ENCODE data around the gene FAM174B.

Gene FAM174B

GRCh38 chr15:92627014-92627413 is 28.6 kb downstream of the FAM174B start:
- H3K27ac ChIP-seq = peak overlapping the region; percentile 96
- TF ChIP-seq CTCF (conservative IDR thresholded peaks at IDR 0.05) = no peak

- peak overlapping the region; percentile 96 for H3K27ac ChIP-seq
- TF ChIP-seq CTCF (conservative IDR thresholded peaks at IDR 0.05) = no peak
Measured at GRCh38 chr15:92625251-92625980, 30.2 kb downstream of the FAM174B start.

GRCh38 chr15:92624401-92624991 is 31.1 kb downstream of the FAM174B start:
- peak overlapping the region; percentile 96 for H3K27ac ChIP-seq

GRCh38 chr15:92623435-92623834 is 32.1 kb downstream of the FAM174B start:
- peak overlapping the region; percentile 96 for H3K27ac ChIP-seq
- no peak for TF ChIP-seq CTCF (conservative IDR thresholded peaks at IDR 0.05)

More at GRCh38 chr15:92624401-92624991, 31.1 kb downstream of the FAM174B start:
- no peak for TF ChIP-seq CTCF (conservative IDR thresholded peaks at IDR 0.05)

GRCh38 chr15:92621972-92622533 is 33.5 kb downstream of the FAM174B start:
- peak overlapping the region; percentile 96 for H3K27ac ChIP-seq
- no peak for TF ChIP-seq CTCF (conservative IDR thresholded peaks at IDR 0.05)

- TF ChIP-seq CTCF (conservative IDR thresholded peaks at IDR 0.05) = no peak
Measured at GRCh38 chr15:92620991-92621390, 34.6 kb downstream of the FAM174B start.

More at GRCh38 chr15:92620991-92621390, 34.6 kb downstream of the FAM174B start:
- H3K27ac ChIP-seq = peak overlapping the region; percentile 96

Measured in VCaP (cell line).